Stimulated activated CD8-positive, alpha-beta memory T cell treated with anti-CD3 and anti-CD28 coated beads, Interleukin-15, amount 100 ng/mL, for 48 hours (primary cell): ENCODE measurements around the gene ZBTB2.

ENCODE experiments used
- DNase-seq, 2 donors: peaks; one replicate each; pipeline ENCODE4 v3.0.0-alpha.2; 2020; ENCODE audit warnings: low read depth in 2 of 2

ZBTB2 gene, protein sequence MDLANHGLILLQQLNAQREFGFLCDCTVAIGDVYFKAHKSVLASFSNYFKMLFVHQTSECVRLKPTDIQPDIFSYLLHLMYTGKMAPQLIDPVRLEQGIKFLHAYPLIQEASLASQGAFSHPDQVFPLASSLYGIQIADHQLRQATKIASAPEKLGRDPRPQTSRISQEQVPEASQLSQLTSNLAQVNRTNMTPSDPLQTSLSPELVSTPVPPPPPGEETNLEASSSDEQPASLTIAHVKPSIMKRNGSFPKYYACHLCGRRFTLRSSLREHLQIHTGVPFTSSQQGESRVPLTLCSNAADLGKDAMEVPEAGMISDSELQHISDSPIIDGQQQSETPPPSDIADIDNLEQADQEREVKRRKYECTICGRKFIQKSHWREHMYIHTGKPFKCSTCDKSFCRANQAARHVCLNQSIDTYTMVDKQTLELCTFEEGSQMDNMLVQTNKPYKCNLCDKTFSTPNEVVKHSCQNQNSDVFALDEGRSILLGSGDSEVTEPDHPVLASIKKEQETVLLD

DNA sequence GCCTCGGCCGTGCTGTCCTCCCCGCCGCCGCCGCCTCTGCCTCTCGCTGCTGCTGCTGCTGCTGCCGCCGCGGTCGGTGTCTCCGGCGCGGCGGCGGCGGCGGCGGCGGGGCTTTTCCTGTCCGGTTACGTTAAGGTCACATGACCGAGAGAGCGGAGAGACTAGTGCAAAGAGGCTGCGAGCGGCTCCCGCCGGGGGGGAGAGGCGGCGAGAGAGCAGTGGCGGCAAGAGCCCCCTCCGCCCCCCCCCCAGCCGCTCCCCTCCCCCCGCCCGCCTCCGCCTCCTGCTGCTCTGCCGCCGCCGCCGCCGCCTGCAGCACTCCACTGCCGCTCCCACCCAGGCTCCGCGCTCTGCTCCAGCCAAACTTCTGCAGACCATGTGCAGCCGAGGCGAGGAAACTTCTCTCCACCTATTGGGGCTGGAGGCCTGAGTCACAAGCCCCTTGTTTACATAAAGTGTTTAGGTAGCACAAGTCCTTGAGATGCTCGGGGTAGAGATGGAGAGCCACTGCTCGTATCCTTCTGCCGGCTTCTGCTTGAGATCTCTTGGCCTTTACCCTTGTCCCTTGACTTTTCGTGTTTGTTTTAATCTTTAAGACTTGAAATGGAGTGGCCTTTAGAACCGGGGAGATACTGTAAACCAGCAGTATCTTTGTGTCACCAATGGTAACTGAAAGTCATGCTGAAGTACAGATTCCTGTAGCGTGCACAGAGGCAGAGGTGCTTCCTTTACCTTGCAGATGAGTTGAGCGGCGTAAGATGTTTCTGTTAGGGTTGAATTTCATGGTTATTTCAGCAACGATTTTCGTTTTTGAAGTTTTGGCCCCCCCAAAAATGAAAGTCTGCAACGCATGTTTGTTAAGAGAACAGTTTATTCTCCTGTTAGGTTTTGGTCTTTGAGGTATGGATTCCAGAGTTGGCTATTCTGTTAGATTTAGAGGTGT lies at the start of gene ZBTB2:
Gene ZBTB2, minus strand, starts transcription at position 89 of the 943 bp plus-strand sequence. CDS start 17,922 bp downstream, outside the sequence.
- peak; percentile 49 to 56 for DNase-seq

DNA sequence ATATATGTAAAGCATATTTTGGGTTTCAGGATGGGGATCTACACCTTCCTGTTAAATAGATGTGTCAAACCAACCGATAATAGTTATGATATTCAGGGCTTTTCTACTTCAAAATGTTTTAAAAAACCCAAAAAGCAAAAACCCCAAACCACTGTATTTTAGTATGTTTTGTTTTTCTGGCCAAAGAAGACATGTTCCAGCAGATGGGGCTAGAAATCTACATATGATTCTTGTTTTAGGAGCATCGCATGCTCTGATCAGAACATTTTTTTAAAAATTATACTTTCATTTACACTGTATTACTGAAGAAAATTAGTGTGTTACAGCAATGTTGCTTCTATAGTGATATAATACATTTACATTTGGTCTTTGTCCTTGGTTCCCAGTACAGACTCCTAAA lies 49.6 kb upstream of the ZBTB2 start:
- DNase-seq, result no peak

DNA sequence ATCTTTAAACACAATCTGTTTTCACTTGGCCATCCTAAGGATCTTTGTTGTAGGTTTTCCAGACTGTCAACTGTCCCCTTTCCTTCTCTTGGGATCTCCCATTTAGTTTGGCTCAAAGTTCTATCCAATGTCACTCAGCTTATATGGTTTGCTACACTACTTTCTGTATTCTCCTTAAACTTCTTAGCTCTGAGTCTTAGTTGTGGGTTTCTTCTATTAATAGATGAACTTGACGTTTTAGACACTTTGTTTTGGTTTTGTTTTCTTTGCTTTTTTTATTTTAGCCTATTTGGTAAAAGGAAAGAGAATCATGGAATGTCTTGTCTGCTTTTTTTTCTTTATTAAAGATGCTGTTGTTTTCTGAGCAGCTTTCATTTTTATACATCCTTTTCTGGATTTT lies 49.1 kb upstream of the ZBTB2 start:
- no peak for DNase-seq

DNA sequence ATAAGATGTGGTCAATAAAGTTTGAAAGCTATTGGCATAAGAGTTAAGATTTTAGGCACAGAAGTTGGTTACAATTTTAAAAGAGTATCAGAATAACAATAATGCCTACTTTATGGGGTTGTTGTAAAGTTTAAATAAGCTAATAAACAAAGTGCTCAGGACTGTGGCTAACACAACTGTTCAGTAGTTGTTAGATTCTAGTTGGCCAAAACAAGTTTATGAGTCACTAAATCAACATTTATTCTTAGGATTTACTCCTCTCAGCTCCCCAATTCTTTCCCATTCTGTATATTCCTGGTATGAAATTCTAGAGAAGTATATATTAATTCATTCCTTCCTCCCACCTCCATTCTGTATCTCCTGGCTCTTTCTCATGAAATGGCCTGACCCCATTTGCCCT lies 46.0 kb upstream of the ZBTB2 start:
- DNase-seq, result no peak

DNA sequence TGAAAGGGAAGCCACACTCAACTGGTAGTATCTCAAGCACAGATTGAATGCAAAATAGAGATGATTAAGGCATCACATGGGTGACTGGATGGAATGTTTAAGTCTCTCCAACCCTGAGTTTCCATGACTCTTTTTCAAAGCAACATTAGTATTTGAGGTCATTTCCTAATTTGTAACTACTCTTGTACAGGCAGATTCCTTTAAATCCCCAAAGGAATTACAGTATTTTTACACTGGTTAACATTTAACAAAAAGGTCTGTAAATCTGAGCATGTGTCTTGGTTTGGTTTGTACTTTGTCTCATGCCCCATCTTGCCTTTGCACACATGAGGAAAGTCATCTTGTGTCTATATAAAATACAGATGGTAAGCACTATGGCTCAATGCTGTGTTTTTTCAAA lies 45.4 kb upstream of the ZBTB2 start:
- DNase-seq, result no peak

DNA sequence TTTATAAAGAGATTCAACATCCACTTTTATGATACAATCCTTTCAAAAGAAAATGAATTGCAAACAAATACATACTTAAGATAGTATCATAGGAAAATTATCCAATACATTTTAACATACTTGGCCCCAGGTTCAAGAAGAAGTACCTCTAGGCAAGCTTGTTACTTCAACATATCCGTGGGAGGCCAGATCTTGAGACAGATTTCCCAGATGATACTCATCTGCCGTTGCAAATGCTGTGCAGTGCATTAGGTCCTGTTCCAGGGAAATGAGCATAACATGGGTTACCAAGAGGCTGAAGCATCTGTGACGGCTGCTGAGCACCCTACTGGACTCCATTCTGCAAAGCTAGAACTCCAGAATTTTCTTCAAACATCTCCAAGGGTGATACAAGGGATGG lies 44.9 kb upstream of the ZBTB2 start:
- DNase-seq, result no peak

DNA sequence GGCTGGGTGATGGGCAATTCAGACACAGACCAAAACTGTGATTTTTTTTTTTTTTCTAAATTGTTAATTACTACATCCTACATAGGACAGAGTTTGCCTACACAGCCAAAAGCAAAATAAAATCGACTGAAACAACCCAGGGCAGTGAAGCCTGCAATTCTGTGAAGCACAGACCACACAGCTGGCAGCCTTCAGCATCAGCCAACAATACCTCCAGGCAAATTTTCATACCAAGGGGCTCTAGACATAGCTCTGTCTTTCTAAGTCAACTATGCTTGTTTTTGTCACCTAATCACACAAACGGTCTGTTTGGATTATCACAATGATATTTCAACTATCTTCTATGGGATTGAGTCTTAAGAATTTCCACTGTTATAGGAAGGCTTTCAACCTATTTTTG lies 43.0 kb upstream of the ZBTB2 start:
- DNase-seq, result no peak

DNA sequence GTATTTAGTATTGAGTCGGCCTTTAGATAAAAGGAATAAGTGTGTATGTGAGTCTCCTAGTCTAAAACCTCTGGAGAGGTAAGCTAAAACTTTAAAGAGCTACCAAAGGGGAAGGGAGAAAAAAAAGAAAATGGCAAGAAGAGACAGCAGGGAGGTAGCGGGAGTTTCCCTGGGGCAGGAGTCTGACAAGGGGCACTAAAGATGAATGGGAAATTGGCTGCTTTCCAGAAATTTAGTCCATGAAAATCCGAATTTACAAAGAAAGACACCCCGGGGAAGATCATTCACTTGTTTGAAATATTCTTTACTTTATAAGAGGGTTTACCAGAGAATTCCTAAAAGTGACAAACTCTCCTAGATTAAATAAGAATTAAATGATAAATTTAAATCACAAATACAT lies 41.3 kb upstream of the ZBTB2 start:
- DNase-seq, result no peak

DNA sequence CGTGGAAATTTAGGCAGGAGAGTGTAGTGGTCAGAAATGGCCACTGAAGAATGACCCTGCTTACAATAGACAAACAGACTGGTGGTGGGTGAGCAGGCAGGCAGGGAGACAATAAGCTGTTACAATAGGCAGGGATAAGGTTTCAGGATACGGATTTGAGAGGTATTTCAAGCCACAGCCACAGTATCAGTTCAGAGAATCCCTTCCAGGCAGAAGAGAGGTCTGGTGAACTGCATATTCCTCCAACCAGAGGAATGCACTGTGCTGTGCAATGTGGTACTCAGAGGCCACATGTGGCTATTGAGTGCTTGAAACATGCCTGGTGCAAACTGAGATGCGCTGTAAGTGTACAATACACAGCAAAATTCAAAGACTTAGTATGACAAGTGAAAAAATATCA lies 40.0 kb upstream of the ZBTB2 start:
- DNase-seq, result no peak

DNA sequence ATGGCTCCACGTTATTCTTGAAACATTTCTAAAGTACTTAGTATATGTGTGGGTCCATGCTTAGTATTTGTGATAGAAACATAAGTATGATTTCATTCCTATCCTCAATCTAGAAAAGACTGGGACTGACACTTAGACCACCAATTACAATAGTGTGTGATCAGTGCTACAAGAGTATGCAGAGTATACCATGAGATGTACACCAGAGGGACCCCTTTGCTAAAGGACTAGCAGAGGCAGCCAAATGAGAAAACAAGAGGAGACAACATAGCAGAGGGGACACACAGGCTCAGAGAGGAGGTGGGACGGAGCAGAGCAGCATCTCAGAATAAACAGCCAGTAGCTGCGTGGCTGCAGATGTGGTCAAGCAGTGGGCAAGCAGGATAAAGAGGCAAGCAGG lies 39.5 kb upstream of the ZBTB2 start:
- no peak for DNase-seq

DNA sequence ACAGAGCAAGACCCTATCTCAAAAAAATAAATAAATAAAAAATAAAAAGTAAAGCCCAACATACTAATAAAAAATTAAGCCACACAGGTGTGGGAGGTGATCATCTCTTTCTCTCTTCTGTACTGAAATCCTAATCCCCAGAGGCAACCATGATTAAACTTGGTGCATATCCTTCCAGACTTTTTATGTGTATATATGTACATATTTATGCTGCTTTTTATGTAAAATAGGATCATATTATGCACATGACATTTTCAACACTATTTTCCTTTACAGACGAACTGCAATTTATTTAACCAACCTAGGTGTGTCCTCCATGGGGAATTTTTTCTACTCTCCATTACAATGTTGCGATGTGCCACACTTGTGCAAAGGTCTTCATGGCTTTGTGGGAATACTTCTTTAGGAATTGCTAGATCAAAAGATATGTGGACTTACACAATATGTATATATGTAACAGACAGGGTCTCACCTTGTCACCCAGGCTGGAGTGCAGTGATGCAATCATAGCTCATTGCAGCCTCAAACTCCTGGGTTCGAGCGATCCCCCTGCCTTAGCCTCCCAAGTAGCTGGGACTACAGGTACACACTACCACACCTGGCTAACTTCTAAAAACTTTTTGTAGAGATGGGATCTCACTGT lies 36.9 kb upstream of the ZBTB2 start:
- DNase-seq, result no peak

DNA sequence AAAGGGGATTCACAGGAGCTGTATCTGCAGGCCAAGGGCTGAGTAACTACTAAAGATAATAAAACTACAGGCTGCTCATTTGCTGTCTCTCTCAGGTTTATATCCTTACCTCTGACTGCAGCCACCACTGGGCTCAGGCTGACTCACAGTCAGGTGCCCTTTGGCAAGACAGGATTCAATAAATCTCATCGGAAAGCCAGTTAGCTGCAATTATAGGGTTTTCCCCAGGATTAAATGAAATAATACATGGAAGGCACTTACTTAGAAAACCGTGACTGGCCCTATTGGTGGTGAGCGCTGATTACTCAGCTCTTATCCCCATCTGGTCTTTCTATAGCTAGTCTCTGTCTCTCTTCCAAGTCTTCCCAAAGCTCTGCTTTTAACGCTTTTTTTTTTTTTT lies 34.2 kb upstream of the ZBTB2 start:
- no peak for DNase-seq

DNA sequence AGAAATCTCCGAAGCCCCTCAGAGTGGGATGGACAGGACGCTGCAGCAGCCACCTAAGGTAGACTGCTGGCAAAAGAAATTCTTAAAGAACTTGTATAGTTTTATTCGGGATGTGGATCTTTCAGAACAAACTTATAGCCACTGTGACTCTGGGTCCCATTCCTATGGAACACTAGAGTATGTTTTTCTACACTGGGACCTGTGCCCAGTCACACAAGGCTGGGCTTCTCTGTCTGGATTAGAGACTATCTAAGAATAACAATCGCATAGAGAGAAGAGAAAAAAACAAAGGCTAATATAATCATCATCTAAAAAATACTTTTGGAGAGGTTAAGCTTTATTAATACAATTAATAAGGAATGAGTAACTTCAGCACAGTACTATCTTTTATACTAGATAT lies 31.6 kb upstream of the ZBTB2 start:
- DNase-seq, result no peak

DNA sequence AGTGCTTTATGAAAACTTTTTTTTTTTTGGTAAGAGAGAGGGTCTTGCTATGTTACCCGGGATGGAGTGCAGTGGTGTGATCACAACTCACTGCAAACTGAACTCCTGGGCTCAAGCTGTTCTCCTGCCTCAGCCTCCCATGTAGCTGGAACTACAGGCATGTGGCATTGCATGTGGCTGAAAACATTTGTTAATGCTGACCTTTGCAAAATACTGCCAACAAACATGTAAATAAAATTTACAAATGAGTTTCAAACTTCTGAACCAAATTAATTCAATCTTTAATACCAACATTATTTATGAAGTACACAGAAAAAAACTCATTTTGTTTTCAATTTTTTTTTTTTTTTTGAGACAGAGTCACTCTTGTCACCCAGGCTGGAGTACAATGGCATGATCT lies 26.1 kb upstream of the ZBTB2 start:
- DNase-seq, result no peak

DNA sequence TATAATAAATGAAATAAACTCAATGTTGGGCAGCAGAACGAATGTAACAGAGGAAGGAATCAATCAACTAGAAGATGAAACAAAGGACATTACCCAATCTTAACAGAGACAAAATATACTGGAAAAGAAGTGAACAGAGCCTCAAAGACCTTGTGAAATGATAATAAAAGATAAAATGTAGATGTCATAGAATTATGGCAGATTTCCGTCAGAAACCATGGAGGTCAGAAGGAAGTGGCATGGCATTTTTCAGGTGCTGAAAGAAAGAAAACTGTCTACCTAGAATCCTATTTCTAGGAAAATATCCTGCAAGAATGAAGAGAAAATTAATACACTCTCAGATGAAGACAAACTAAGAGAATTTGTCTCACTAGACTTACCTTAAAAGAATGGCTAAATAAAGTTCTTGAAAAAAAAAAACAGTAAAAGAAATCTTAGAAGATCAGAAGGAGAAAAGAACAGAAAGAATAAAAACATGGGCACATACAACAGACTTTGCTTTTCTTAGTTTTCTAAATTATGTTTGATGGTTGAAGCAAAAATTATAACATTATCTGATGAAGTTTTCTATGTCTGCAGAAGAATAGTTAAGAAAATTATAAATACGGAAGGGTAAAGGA lies 23.4 kb upstream of the ZBTB2 start:
- no peak for DNase-seq

DNA sequence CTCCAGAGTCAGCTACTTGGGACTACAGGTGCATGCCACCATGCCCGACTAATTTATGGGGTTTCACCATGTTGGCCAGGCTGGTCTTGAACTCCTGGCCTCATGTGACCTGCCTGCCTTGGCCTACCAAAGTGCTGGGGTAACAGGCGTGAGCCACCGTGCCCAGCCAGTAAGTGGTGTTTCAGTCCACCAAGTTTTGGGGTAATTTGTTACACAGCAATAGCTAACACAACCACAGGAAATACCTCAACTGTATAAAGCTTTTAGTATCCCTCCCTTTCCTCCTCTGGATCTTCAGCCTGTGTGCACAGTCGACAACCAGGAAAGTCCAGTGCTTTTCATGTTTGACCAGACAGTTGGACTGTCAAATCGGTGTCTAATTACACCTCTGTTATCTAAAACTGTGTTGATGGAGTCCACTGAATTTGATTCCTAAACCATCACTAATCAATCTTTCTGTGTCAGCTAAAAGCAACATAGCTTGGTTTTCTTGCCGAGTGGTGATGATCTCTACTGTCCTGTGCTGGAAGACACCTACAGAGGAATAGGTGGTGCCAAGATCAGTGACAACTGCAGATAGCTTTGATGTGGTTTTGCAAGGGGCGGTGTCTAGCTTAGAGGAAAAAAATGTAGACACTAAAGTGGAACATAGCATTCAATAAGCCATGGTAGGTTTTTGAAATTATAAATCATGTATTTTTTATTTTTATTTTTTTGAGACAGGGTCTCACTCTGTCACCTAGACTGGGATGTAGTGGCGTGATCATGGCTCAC lies 22.2 kb upstream of the ZBTB2 start:
- DNase-seq, result peak in 1 of 2 donors; percentile 17

DNA sequence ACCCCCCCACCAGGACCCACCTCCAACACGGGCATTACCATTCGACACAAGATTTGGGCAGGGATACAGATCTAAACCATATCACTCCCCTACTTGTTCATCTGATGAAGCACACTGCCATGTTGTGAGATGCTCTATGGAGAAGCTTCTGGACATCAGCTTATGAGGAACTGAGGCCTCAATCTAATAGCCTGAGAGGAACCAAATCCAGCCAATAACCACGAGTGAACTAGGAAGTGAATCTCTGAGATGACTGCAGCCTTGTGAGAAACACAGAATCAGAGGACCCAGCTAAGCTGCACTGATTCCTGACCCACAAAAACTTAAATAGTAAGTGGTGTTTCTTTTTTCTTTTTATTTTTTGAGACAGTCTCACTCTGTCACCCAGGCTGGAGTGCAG lies 21.6 kb upstream of the ZBTB2 start:
- DNase-seq, result no peak

DNA sequence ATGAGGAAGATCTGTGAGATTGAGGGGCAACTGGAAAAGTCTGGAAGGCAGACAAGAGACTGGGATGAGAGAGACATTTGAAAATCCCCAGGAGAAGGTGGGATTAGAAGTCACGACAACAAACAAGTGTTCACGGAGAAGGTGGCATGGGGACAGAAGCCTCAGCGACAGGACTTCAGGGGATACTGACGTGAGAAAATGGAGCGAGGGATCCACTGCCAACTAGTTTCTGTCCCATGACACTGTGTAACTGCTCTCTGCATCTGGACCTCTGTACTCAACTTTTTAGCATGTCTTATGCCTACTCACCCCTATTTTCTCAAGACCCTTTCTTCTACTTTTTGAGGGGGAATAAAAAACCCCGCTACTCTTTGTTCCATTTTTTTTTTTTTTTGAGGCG lies 18.3 kb upstream of the ZBTB2 start:
- DNase-seq, result no peak

DNA sequence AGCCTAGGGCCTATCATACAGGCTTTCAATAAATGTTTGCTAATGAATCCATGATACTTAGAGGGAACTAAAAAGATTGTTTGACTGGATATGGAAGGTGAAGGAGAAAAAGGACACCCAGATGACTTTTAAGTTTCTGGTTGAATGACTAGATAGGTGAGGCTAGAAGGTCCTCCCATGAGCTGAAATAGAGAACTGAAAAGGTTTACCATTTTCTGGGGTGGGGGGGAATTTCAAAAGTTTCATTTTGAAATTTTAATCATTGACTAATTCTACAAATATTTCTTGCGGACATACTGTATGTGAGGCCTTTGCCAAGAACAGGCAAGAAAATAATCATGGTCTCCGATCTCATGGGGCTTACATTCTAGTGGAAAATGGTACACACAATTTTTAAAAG lies 17.9 kb upstream of the ZBTB2 start:
- DNase-seq, result no peak

DNA sequence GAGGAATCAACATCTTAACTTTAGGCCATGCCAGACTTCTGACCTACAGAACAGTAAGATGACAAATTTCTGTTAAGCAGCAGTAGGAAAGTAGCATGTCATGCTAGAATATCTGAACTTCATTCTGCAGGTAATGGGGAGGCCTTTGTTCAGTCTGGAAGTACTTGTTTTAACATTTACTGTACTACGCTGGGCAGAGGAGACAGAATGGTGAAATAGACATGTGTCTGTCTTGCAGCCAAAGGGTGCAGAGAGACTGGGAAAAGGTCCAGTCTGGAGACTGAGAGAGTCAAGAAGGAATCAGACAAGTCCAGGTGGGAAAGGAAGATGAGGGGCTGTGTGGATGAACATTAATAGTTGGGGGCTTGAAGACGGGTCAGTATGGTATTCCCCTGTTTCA lies 17.5 kb upstream of the ZBTB2 start:
- DNase-seq, result no peak

DNA sequence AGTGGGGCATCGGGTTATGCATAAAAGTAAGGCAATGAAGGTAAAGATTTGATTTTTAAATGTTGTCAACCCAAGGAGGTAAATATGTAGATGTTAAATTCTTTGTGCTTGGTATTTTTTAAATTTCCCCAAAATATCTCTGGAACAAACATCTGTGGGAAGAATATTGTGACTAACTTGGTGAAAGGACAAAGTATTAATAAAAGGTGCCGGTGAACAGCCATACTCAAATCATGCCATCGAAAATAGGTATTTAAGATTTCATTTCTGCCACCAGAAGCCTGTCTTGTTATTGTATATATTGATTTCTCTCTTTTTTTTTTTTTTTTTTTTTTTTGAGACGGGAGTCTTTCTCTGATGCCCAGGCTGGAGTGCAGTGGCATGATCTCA lies 12.6 kb upstream of the ZBTB2 start:
- no peak for DNase-seq
